Endothelial cell of umbilical vein (primary cell): ENCODE measurements around the gene NCAPH2. TPM values are rescaled to one million over a fixed set of nuclear protein-coding genes. Genes with fewer than 3 reads are reported as not detected.

Experiments used
- BruUV-seq: library from RNA; stranded (reverse); fragments of 400-500 nt; replicated peaks from 2 replicates; lab custom pipeline; 2021; lab: Mats Ljungman, UMichigan
- CTCF ChIA-PET: fragments of 300-600, 350-600 bp; sonication (Branson Sonifier 250); formaldehyde crosslinking; loops from one replicate; lab custom pipeline; 2021; ENCODE audit warnings: antibody characterized with exemption, inconsistent platforms; lab: Charles Lee
- POLR2A ChIA-PET: fragments of 300-600, 350-600 bp; sonication (Branson Sonifier 250); formaldehyde crosslinking; loops from one replicate; lab custom pipeline; 2021; ENCODE audit warnings: antibody characterized with exemption, inconsistent platforms; lab: Charles Lee
- DNase-seq: peaks from one replicate; pipeline ENCODE4 v3.0.0-alpha.2; 2011; ENCODE audit warnings: low read depth, low spot score
- FAIRE-seq: peaks from 2 replicates; lab custom pipeline; 2011; peaks lifted over from hg19 to GRCh38; lab: Jason Lieb, UNC
- H2AFZ ChIP-seq: 2 replicates; pipeline ENCODE4 v1.6.0; 2012; ENCODE audit warnings: low read depth, low read length, control low read depth, inconsistent platforms
- H3K27ac ChIP-seq: 2 replicates; pipeline ENCODE4 v1.5.1; 2011; ENCODE audit warnings: low read depth, mild to moderate bottlenecking, control low read depth, low read length, moderate library complexity; ENCODE audit not compliant: insufficient read depth
- H3K27me3 ChIP-seq, 2 experiments: 2 replicates each; pipeline versions ENCODE4 v1.6.0 to v1.6.1; 2011; ENCODE audit warnings: low read length in 2 of 2, mixed read lengths in 1 of 2; ENCODE audit not compliant: control insufficient read depth in 2 of 2, insufficient read depth in 2 of 2
- H3K36me3 ChIP-seq, 2 experiments: 2 replicates in 1 of 2; 3 replicates in 1 of 2; pipeline ENCODE4 v1.5.1; 2011; ENCODE audit warnings: low read length in 2 of 2, mild to moderate bottlenecking in 1 of 2, moderate library complexity in 1 of 2; ENCODE audit not compliant: control insufficient read depth in 2 of 2, insufficient read depth in 2 of 2; ENCODE audit errors: extremely low read depth in 1 of 2
- H3K4me1 ChIP-seq: 3 replicates; pipeline ENCODE4 v1.5.1; 2011; ENCODE audit warnings: mild to moderate bottlenecking, low read length; ENCODE audit not compliant: control insufficient read depth, insufficient read depth; ENCODE audit errors: extremely low read depth
- H3K4me2 ChIP-seq: 2 replicates; pipeline ENCODE4 v1.6.1; 2011; ENCODE audit warnings: low read length, control low read depth, mixed read lengths; ENCODE audit not compliant: insufficient read depth
- H3K4me3 ChIP-seq, 3 experiments: fragments of 200-600 bp in 1 of 3; sonication (generic), shearing (Covaris generic) in 1 of 3; replicated peaks in 1 of 3; 2 replicates each; pipeline ENCODE4 v1.5.1; 2011 to 2016; ENCODE audit warnings: control low read depth in 3 of 3, low read length in 3 of 3, mild to moderate bottlenecking in 2 of 3, inconsistent platforms in 1 of 3, low read depth in 1 of 3, moderate library complexity in 1 of 3; ENCODE audit not compliant: insufficient read depth in 1 of 3
- H3K79me2 ChIP-seq: 2 replicates; pipeline ENCODE4 v1.6.0; 2012; ENCODE audit warnings: low read length, inconsistent platforms; ENCODE audit not compliant: control insufficient read depth, insufficient read depth
- H3K9ac ChIP-seq: replicated peaks from 2 replicates; pipeline ENCODE3; 2011; ENCODE audit warnings: low read length, control low read depth; ENCODE audit not compliant: insufficient read depth; ENCODE audit errors: extremely low read depth
- H3K9me1 ChIP-seq: replicated peaks from 3 replicates; pipeline ENCODE4 v1.6.0; 2011; ENCODE audit warnings: mild to moderate bottlenecking, low read length; ENCODE audit not compliant: control insufficient read depth, insufficient read depth; ENCODE audit errors: extremely low read depth
- H3K9me3 ChIP-seq: replicated peaks from 2 replicates; pipeline ENCODE4 v1.5.1; 2012; ENCODE audit warnings: low read length, inconsistent platforms; ENCODE audit not compliant: control insufficient read depth, insufficient read depth
- H4K20me1 ChIP-seq: replicated peaks from 2 replicates; pipeline ENCODE3; 2011; ENCODE audit warnings: mild to moderate bottlenecking, low read length; ENCODE audit not compliant: control insufficient read depth, insufficient read depth; ENCODE audit errors: extremely low read depth
- GATA2 ChIP-seq: IDR thresholded peaks from 2 replicates; pipeline ENCODE4 v1.7.0; 2011; ENCODE audit warnings: low read depth, mild to moderate bottlenecking, moderate library complexity, mixed read lengths, low read length; ENCODE audit not compliant: insufficient read length, insufficient read depth
- MAX ChIP-seq: IDR thresholded peaks from 2 replicates; pipeline ENCODE4 v1.6.1; 2011; ENCODE audit not compliant: insufficient read depth, insufficient read length
- MYC ChIP-seq: IDR thresholded peaks from one replicate; pipeline ENCODE4 v1.6.1; 2011; ENCODE audit warnings: mild to moderate bottlenecking, low read depth, low read length
- POLR2A ChIP-seq: IDR thresholded peaks from 2 replicates; pipeline ENCODE4 v1.6.1; 2012; ENCODE audit warnings: low read depth, mild to moderate bottlenecking, control low read depth, low read length
- POLR2AphosphoS5 ChIP-seq: IDR thresholded peaks from 2 replicates; pipeline ENCODE4 v1.6.1; 2012; ENCODE audit warnings: low read depth, mild to moderate bottlenecking, control low read depth, low read length, moderate library complexity; ENCODE audit not compliant: insufficient read depth
- dilution Hi-C: fragments of 300-500 bp; cut with MboI; formaldehyde crosslinking; loops from one replicate; pipeline ENCODE4 v1.15.0; 2019; ENCODE audit warnings: low sequenced_read_pairs; ENCODE audit not compliant: extremely low pct_ligation_motif_present
- intact Hi-C: fragments of 100-400 bp; cut with micrococcal nuclease; formaldehyde crosslinking; loops from one replicate; pipeline ENCODE4 v1.10.0; 2022
- polyA plus RNA-seq, 4 experiments: library from polyadenylated mRNA; depleted of rRNA in 3 of 4; stranded (reverse) in 3 of 4; unstranded in 1 of 4; fragments of >200 nt; gene quantifications; 2 replicates each; pipeline versions ENCODE4 v1.2.1 to v1.2.3, GENCODE V29; 2011 to 2012; ENCODE audit warnings: missing spikeins in 1 of 4
- total RNA-seq: library from RNA; stranded (reverse); gene quantifications from 2 replicates; pipeline ENCODE4 v1.2.3, GENCODE V29; 2021

The NCAPH2 gene
- total and polyA plus RNA-seq, 2 donors (not counting 3 experiments of a cell fraction or from before 2014, with no cell fraction given) = 42.4 to 43.2 TPM

DNA sequence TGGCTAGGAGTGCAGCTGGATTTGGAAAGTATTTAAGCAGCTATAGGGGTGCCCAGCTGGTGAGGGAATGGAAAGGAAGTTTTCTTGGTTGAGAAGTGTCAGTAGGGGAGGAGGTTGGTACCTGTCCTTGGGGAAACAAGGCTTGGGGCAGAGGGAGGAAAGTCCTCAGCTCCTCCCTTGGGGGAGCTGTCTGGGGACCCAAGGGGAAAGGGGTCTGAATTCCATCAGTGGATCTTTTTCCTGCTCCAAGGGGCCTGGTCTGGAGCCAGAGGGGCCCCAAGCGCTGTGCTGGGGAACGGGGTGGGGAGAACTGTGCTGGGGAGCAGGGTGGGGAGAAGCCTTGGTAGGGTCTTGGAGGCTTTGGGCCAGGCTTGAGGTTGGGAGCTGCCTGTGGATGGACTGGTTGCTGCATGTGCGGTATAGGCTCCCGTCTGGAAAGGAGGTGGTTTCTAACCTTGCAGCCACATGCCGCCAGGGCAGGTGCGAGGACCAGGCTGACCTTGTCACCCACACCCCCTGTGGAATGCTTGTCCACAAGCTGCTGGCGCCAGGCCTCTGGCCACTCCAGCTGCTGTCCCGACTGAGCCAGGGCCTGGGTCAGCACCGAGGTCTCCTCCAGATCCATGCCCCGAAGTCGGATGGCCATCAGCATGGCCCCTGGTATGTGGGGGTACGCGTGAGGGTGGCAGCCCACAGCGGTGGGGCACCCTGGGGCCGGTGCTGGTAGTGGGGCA lies 20.8 kb downstream of the NCAPH2 start:
- DNase-seq (no peak), FAIRE-seq (no peak)
- ChIA-PET POLR2A (no interaction called here), CTCF (interaction anchor here (1.5 kb wide), 1 partner anchor 34 kb away, joined by 3 read pairs; the partner anchor contains the start of gene SYCE3)
- intact Hi-C loops = no loop called here
- Histone ChIP-seq H3K36me3 (peaks cover 0 to 2% of the 10 kb centered on the region in 2 experiments), H3K79me2 (peaks cover 9% of the 10 kb centered on the region), H3K4me1 (peaks cover 30% of the 10 kb centered on the region), H3K27me3 (peaks cover 3 to 13% of the 10 kb centered on the region in 2 experiments), H2AFZ (no peak overlapping the region), H4K20me1 (no peaks in the 10 kb centered on the region), H3K27ac (no peak overlapping the region), H3K9me1 (no peaks in the 10 kb centered on the region), H3K9ac (no peak overlapping the region), H3K4me2 (no peak overlapping the region), H3K4me3 (no peak overlapping the region), H3K9me3 (no peaks in the 10 kb centered on the region)
- dilution Hi-C loops = no loop called here
- TF ChIP-seq GATA2 = no peak
- no peak for TF ChIP-seq MAX
- TF ChIP-seq POLR2AphosphoS5 = peak; percentile 29
- no peak for TF ChIP-seq MYC
- no TSS peak for BruUV-seq

DNA sequence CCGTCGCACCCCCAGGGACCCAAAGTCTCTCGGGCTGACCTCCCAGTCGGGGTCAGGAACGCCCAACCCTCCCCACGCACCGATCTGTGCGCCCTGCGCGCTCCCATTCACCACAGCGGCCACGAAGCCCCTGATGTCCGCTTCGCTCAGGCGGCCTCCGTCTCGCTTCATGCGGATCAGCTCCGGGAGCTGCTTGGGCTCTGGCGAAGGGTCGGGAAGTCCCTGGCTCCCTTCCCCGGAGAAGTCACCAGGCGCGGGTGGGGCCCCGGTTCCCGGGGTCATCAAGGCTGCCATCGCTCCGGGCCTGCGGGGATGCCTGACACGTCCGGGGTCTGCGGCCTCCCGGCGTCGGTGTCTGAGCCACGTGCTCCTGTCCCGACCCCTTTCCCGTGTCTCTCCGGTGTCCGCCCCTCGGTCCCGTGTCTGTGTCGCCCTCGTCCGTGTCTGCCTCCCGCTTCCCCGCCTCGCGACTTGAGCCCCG lies 21.4 kb downstream of the NCAPH2 start:
- POLR2A ChIA-PET = no interaction called here
- Histone ChIP-seq H4K20me1 (no peaks in the 10 kb centered on the region), H3K27me3 (peaks cover 3 to 13% of the 10 kb centered on the region in 2 experiments), H3K4me3 (no peak overlapping the region), H3K27ac (no peak overlapping the region), H3K79me2 (peaks cover 3% of the 10 kb centered on the region), H3K36me3 (no peaks in the 10 kb centered on the region), H3K4me2 (no peak overlapping the region), H3K9ac (no peak overlapping the region), H2AFZ (peak overlapping the region; percentile 24), H3K4me1 (peaks cover 26% of the 10 kb centered on the region), H3K9me1 (no peaks in the 10 kb centered on the region), H3K9me3 (no peaks in the 10 kb centered on the region)
- dilution Hi-C loops (no loop called here), intact Hi-C loops (no loop called here)
- BruUV-seq = no TSS peak
- DNase-seq (no peak), FAIRE-seq (no peak)
- TF ChIP-seq POLR2AphosphoS5 (no peak), POLR2A (no peak)
- CTCF ChIA-PET = interaction anchor here (1.5 kb wide), 1 partner anchor 33 kb away, joined by 3 read pairs; the partner anchor contains the start of gene SYCE3
